ENCODE measurements around the gene C6orf89. TPM values are rescaled to one million over a fixed set of nuclear protein-coding genes. Genes with fewer than 3 reads are reported as not detected.

Gene C6orf89
- total RNA-seq, 1 donor from 2014 or later = 79.4 TPM

GRCh38 chr6:36908747-36909146, 23.0 kb downstream of the C6orf89 start:
- no peak for ATAC-seq
- DNase-seq (ENCODE audit: missing footprints) = no peak
- intact Hi-C loops (cut with DNase I) = loop anchor here (5.0 kb wide), 1 partner anchor 64 kb away; no protein-coding TSS in a partner anchor

GRCh38 chr6:36912030-36912454, 26.3 kb downstream of the C6orf89 start:
- ATAC-seq (no peak), DNase-seq (ENCODE audit: missing footprints) (no peak)
- intact Hi-C loops (cut with DNase I) = no loop called here

GRCh38 chr6:36912586-36912985, 26.8 kb downstream of the C6orf89 start:
- intact Hi-C loops (cut with DNase I) = no loop called here
- DNase-seq (ENCODE audit: missing footprints) (no peak), ATAC-seq (no peak)

GRCh38 chr6:36913082-36913481, 27.3 kb downstream of the C6orf89 start:
- intact Hi-C loops (cut with DNase I) = no loop called here
- no peak for DNase-seq (ENCODE audit: missing footprints)
- ATAC-seq = no peak

- intact Hi-C loops (cut with DNase I) = no loop called here
- ATAC-seq (no peak), DNase-seq (ENCODE audit: missing footprints) (no peak)
Observed at GRCh38 chr6:36914227-36914794, 28.6 kb downstream of the C6orf89 start.

GRCh38 chr6:36915599-36915998, 29.8 kb downstream of the C6orf89 start:
- no peak for ATAC-seq
- intact Hi-C loops (cut with DNase I) = loop anchor here (5.0 kb wide), 1 partner anchor 47 kb away; no protein-coding TSS in a partner anchor
- DNase-seq (ENCODE audit: missing footprints) = no peak

GRCh38 chr6:36916126-36916525, 30.4 kb downstream of the C6orf89 start:
- intact Hi-C loops (cut with DNase I) = loop anchor here (5.0 kb wide), 1 partner anchor 46 kb away; no protein-coding TSS in a partner anchor
- DNase-seq (ENCODE audit: missing footprints) = no peak
- ATAC-seq = no peak

- intact Hi-C loops (cut with DNase I) = loop anchor here (5.0 kb wide), 1 partner anchor 45 kb away; no protein-coding TSS in a partner anchor
Observed at GRCh38 chr6:36917541-36918193, 31.9 kb downstream of the C6orf89 start.

GRCh38 chr6:36920049-36920448, 34.3 kb downstream of the C6orf89 start:
- ATAC-seq = no peak
- intact Hi-C loops (cut with DNase I) = no loop called here

More at GRCh38 chr6:36917541-36918193, 31.9 kb downstream of the C6orf89 start:
- peak; percentile 70 for ATAC-seq
- no peak for DNase-seq (ENCODE audit: missing footprints)

GRCh38 chr6:36920546-36920945, 34.8 kb downstream of the C6orf89 start:
- ATAC-seq = no peak
- DNase-seq (ENCODE audit: missing footprints) = no peak
- intact Hi-C loops (cut with DNase I) = no loop called here

More at GRCh38 chr6:36920049-36920448, 34.3 kb downstream of the C6orf89 start:
- no peak for DNase-seq (ENCODE audit: missing footprints)

GRCh38 chr6:36924131-36924530, 38.4 kb downstream of the C6orf89 start:
- ATAC-seq (no peak), DNase-seq (ENCODE audit: missing footprints) (no peak)
- intact Hi-C loops (cut with DNase I) = no loop called here

GRCh38 chr6:36924778-36925374, 39.1 kb downstream of the C6orf89 start:
- intact Hi-C loops (cut with DNase I) = no loop called here

GRCh38 chr6:36925809-36926208, 40.1 kb downstream of the C6orf89 start:
- intact Hi-C loops (cut with DNase I) = no loop called here
- no peak for DNase-seq (ENCODE audit: missing footprints)
- no peak for ATAC-seq

More at GRCh38 chr6:36924778-36925374, 39.1 kb downstream of the C6orf89 start:
- no peak for ATAC-seq
- DNase-seq (ENCODE audit: missing footprints) = no peak

GRCh38 chr6:36926708-36927513, 41.2 kb downstream of the C6orf89 start:
- no peak for DNase-seq (ENCODE audit: missing footprints)
- intact Hi-C loops (cut with DNase I) = no loop called here
- ATAC-seq = no peak

GRCh38 chr6:36927691-36928546, 42.2 kb downstream of the C6orf89 start:
- intact Hi-C loops (cut with DNase I) = no loop called here
- no peak for DNase-seq (ENCODE audit: missing footprints)
- peak; percentile 73 for ATAC-seq

- intact Hi-C loops (cut with DNase I) = no loop called here
- peak; percentile 40 for ATAC-seq
- DNase-seq (ENCODE audit: missing footprints) = no peak
Observed at GRCh38 chr6:36928547-36928918, 42.8 kb downstream of the C6orf89 start.

GRCh38 chr6:36929152-36929551, 43.4 kb downstream of the C6orf89 start:
- intact Hi-C loops (cut with DNase I) = no loop called here
- DNase-seq (ENCODE audit: missing footprints) = no peak
- ATAC-seq = no peak

GRCh38 chr6:36929607-36930006, 43.9 kb downstream of the C6orf89 start:
- ATAC-seq (peak; percentile 32), DNase-seq (ENCODE audit: missing footprints) (no peak)
- intact Hi-C loops (cut with DNase I) = no loop called here
